ENCODE measurements around the gene CCDC78.

CCDC78 gene

GRCh38 chr16:732332-732731 is 6.1 kb upstream of the CCDC78 start:
- Histone ChIP-seq H3K27me3 (no peaks in the 10 kb centered on the region), H3K9me3 (no peaks in the 10 kb centered on the region), H3K4me3 (ENCODE audit: low read depth, low read length) (no peak overlapping the region), H3K4me1 (no peaks in the 10 kb centered on the region), H3K36me3 (peaks cover 60% of the 10 kb centered on the region)
- no peak for TF ChIP-seq CTCF (IDR thresholded peaks at IDR 0.05; ENCODE audit: low read depth, low read length)
- DNase-seq: no peak

- TF ChIP-seq CTCF (IDR thresholded peaks at IDR 0.05; ENCODE audit: low read depth, low read length): no peak
- H3K9me3 ChIP-seq: no peaks in the 10 kb centered on the region
- H3K27me3 ChIP-seq: no peaks in the 10 kb centered on the region
- DNase-seq: no peak
- no peak overlapping the region for H3K4me3 ChIP-seq (ENCODE audit: low read depth, low read length)
- H3K4me1 ChIP-seq: peaks cover 7% of the 10 kb centered on the region
- peaks cover 46% of the 10 kb centered on the region for H3K36me3 ChIP-seq
Observed at GRCh38 chr16:730666-731509, 4.6 kb upstream of the CCDC78 start.

GRCh38 chr16:729768-730665 is 3.8 kb upstream of the CCDC78 start:
- H3K9me3 ChIP-seq: no peaks in the 10 kb centered on the region
- H3K27me3 ChIP-seq: no peaks in the 10 kb centered on the region
- TF ChIP-seq CTCF (IDR thresholded peaks at IDR 0.05; ENCODE audit: low read depth, low read length): no peak
- peaks cover 45% of the 10 kb centered on the region for H3K36me3 ChIP-seq
- DNase-seq: no peak
- H3K4me1 ChIP-seq: peaks cover 7% of the 10 kb centered on the region
- peak overlapping the region; percentile 83; the same call in 1 of the 2 replicates for H3K4me3 ChIP-seq (ENCODE audit: low read depth, low read length)

- no peak for TF ChIP-seq CTCF (IDR thresholded peaks at IDR 0.05; ENCODE audit: low read depth, low read length)
- Histone ChIP-seq H3K9me3 (no peaks in the 10 kb centered on the region), H3K4me3 (ENCODE audit: low read depth, low read length) (peak overlapping the region; percentile 83), H3K27me3 (no peaks in the 10 kb centered on the region), H3K36me3 (peaks cover 44% of the 10 kb centered on the region), H3K4me1 (peaks cover 7% of the 10 kb centered on the region)
- DNase-seq: no peak
Observed at GRCh38 chr16:728890-729744, 2.9 kb upstream of the CCDC78 start.

GRCh38 chr16:728131-728889 is 2.1 kb upstream of the CCDC78 start:
- peaks cover 7% of the 10 kb centered on the region for H3K4me1 ChIP-seq
- peak; percentile 96 for DNase-seq
- peaks cover 38% of the 10 kb centered on the region for H3K36me3 ChIP-seq
- no peaks in the 10 kb centered on the region for H3K27me3 ChIP-seq
- H3K4me3 ChIP-seq (ENCODE audit: low read depth, low read length): peak overlapping the region; percentile 83
- TF ChIP-seq CTCF (IDR thresholded peaks at IDR 0.05; ENCODE audit: low read depth, low read length): no peak
- H3K9me3 ChIP-seq: no peaks in the 10 kb centered on the region
